HEK293T (cell line): ENCODE measurements around the gene PLA2G4A.

Experiments
- CTCF ChIA-PET: fragments of 350-600 bp; formaldehyde crosslinking; extraction: SDS; loops from one replicate; lab custom pipeline; 2021; ENCODE audit warnings: antibody characterized with exemption, inconsistent platforms; lab: Yijun Ruan, JAX
- POLR2A ChIA-PET: fragments of 350-600 bp; formaldehyde crosslinking; extraction: SDS; loops from one replicate; lab custom pipeline; 2020; ENCODE audit warnings: antibody characterized with exemption, inconsistent platforms; lab: Yijun Ruan, JAX
- DNase-seq: peaks from one replicate; pipeline ENCODE4 v3.0.0; 2012; ENCODE audit warnings: mixed read lengths; ENCODE audit errors: extremely low spot score
- ARNT ChIP-seq: fragments of 450-650 bp; IDR thresholded peaks from 2 replicates; pipeline ENCODE4 v1.6.1; 2017; ENCODE audit warnings: mild to moderate bottlenecking
- BHLHE40 ChIP-seq: fragments of 450-650 bp; IDR thresholded peaks from 2 replicates; pipeline ENCODE4 v1.6.1; 2016; ENCODE audit warnings: mild to moderate bottlenecking, moderate library complexity, borderline replicate concordance
- CTBP1 ChIP-seq: fragments of 450-650 bp; IDR thresholded peaks from 2 replicates; pipeline ENCODE4 v1.6.1; 2016; ENCODE audit warnings: borderline replicate concordance
- ELF4 ChIP-seq: fragments of 450-650 bp; IDR thresholded peaks from 2 replicates; pipeline ENCODE4 v1.6.1; 2017; ENCODE audit warnings: antibody characterized with exemption
- FOXA1 ChIP-seq: fragments of 450-650 bp; IDR thresholded peaks from 2 replicates; pipeline ENCODE4 v1.6.1; 2016; ENCODE audit warnings: mild to moderate bottlenecking
- FOXK2 ChIP-seq: fragments of 450-650 bp; IDR thresholded peaks from 2 replicates; pipeline ENCODE4 v1.6.1; 2016; ENCODE audit warnings: mild to moderate bottlenecking
- FOXM1 ChIP-seq: fragments of 450-650 bp; IDR thresholded peaks from 2 replicates; pipeline ENCODE4 v1.6.1; 2017; ENCODE audit warnings: mild to moderate bottlenecking, borderline replicate concordance
- HDGF ChIP-seq: fragments of 450-650 bp; IDR thresholded peaks from 2 replicates; pipeline ENCODE4 v1.6.1; 2017; ENCODE audit warnings: antibody characterized with exemption, borderline replicate concordance
- L3MBTL2 ChIP-seq: fragments of 450-650 bp; conservative IDR thresholded peaks from 2 replicates; pipeline ENCODE4 v1.6.1; 2016; ENCODE audit warnings: mild to moderate bottlenecking
- LEF1 ChIP-seq: fragments of 450-650 bp; IDR thresholded peaks from 2 replicates; pipeline ENCODE4 v1.6.1; 2017; ENCODE audit warnings: mild to moderate bottlenecking, borderline replicate concordance
- NFRKB ChIP-seq: fragments of 450-650 bp; IDR thresholded peaks from 2 replicates; pipeline ENCODE4 v1.6.1; 2016; ENCODE audit warnings: mild to moderate bottlenecking, moderate library complexity
- PKNOX1 ChIP-seq: fragments of 450-650 bp; IDR thresholded peaks from 2 replicates; pipeline ENCODE4 v1.6.1; 2016
- SP1 ChIP-seq: fragments of 450-650 bp; IDR thresholded peaks from 2 replicates; pipeline ENCODE4 v1.6.1; 2017
- SUZ12 ChIP-seq: fragments of 450-650 bp; IDR thresholded peaks from 2 replicates; pipeline ENCODE4 v1.6.1; 2016; ENCODE audit warnings: mild to moderate bottlenecking
- TARDBP ChIP-seq: fragments of 450-650 bp; IDR thresholded peaks from 2 replicates; pipeline ENCODE4 v1.6.1; 2016
- ZNF384 ChIP-seq: fragments of 450-650 bp; IDR thresholded peaks from 2 replicates; pipeline ENCODE4 v1.6.1; 2016

PLA2G4A gene

GRCh38 chr1:186859995-186860394 lies 31.2 kb downstream of the PLA2G4A start:
- ChIA-PET POLR2A (no interaction called here), CTCF (no interaction called here)
- TF ChIP-seq LEF1 (no peak), ARNT (no peak), HDGF (no peak), FOXA1 (no peak), ZNF384 (no peak), PKNOX1 (no peak), TARDBP (no peak), SUZ12 (no peak), ELF4 (no peak)
- no peak for DNase-seq

DNA sequence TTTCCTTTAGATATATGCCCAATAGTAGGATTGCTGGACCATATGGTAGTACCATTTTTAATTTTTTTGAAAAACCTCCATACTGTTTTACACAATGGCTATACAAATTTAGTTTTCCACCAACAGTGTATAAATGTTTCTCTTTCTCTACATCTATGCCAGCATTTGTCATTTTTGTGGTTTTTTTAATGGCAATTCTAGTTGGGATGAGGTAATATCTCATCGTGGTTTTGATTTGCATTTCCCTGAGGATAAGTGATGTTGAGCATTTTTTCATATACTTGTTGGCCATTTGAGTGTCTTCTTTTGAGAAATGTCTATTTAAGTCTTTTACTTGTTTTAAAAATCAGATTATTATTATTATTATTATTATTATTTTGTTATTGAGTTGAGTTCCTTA lies 35.5 kb downstream of the PLA2G4A start:
- CTCF ChIA-PET, result no interaction called here
- DNase-seq, result no peak
- POLR2A ChIA-PET, result no interaction called here
- no peak for TF ChIP-seq SP1
- no peak for TF ChIP-seq SUZ12

DNA sequence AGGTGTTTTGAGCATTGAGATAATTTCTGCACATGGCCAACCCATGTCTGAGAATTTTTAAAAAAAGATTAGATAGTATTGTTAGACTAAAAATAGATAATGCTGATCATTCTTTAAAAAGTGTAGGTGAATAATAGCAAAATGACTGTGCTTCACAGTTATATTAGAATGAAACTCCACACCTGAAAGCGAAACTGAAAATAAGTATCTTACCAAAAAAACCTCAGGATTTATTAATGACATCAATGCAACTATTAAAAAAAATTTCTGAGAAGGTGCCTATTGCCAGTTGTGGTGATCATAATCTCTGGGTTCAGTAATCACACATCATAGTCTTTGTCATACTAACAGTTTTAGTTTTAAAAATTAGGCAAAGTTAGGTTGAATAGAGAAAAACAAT lies 36.5 kb downstream of the PLA2G4A start:
- POLR2A ChIA-PET, result no interaction called here
- TF ChIP-seq BHLHE40 (no peak), CTBP1 (no peak), ZNF384 (no peak), HDGF (no peak), LEF1 (no peak), FOXA1 (no peak), FOXM1 (no peak), NFRKB (no peak)
- no peak for DNase-seq
- CTCF ChIA-PET, result no interaction called here

DNA sequence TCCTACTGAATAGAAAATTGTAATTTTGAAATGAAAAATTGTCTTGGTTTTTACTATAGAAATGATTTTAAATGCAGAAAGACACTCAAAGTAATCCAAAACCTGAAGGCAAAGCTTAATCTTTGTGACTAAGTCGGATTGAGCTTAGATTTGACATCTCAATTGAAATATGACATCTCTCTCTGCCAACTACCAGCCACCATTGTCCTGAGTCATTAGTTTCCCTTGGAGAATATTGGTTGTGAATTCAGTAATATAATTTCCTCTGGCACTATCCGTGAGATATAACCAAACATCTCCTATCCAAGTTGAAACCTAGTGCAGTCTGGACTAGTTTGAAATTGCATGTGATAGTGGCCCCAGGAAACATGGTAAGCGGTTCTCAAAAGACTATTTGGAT lies 37.1 kb downstream of the PLA2G4A start:
- DNase-seq, result no peak
- ChIA-PET CTCF (no interaction called here), POLR2A (no interaction called here)
- TF ChIP-seq BHLHE40 (no peak), CTBP1 (no peak), PKNOX1 (no peak), FOXK2 (no peak), SUZ12 (no peak), ELF4 (no peak), NFRKB (no peak), HDGF (no peak), SP1 (no peak), L3MBTL2 (no peak), ZNF384 (no peak)

DNA sequence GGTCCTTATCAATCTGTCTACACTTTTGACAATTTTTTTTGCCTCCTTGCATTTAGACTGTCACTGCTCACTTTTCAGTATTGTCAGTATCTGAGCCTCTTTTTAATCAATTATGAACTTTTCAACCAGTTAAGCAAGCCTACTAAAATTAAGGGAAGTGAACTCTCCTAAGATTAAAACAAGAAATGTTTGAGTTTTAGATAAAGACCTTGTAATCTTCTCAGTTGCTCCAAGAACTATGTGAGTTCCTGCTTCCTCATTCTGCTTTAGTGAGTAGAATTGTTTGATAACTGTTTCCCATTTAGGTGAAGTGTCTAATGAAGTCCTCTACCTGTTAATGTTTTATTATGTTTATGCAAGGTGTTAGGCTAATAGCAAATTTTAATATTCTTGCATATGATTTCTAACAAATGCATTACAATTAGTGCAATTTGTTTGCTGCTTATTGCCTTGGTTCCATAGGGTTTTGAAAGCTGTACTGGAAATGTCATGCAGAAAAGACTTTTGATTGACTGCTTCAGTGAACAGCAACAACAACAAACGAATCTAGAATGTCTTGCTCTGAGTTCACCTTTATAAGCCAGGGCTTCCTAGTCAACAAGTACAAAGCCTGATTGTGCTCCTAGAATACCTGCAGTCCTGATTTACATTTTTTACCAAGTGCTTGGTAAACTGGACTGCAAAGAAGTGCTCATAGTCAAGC lies 40.9 kb downstream of the PLA2G4A start:
- ChIA-PET CTCF (no interaction called here), POLR2A (no interaction called here)
- TF ChIP-seq HDGF, result no peak
- TF ChIP-seq ELF4, result no peak
- TF ChIP-seq TARDBP, result no peak
- no peak for TF ChIP-seq CTBP1
- TF ChIP-seq FOXK2, result no peak
- TF ChIP-seq L3MBTL2, result no peak
- no peak for TF ChIP-seq SP1
- no peak for DNase-seq

DNA sequence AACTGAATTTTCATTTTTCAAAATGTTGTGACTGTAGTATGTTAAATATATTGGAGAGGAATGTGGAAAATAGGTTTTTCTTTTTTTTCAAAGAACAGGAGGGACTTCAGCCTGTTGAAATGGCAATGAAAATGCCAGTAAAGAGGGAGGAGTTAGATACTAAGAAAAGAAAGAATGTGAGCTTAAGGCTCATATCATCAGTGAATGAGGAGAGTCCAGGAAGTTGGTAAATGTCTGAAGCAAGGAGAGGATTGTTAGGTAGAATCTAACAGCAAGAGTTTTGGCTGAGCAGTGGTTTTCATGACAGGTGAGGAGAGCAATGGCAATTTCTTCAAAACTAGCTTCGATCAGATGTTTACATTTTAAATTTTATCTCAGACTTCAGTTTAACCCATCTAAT lies 43.0 kb downstream of the PLA2G4A start:
- POLR2A ChIA-PET, result no interaction called here
- CTCF ChIA-PET, result no interaction called here
- no peak for DNase-seq
- TF ChIP-seq FOXM1, result no peak
- TF ChIP-seq CTBP1, result no peak
- no peak for TF ChIP-seq ELF4
- TF ChIP-seq BHLHE40, result no peak
- TF ChIP-seq ARNT, result no peak
- no peak for TF ChIP-seq HDGF
- no peak for TF ChIP-seq L3MBTL2
- TF ChIP-seq SP1, result no peak
- no peak for TF ChIP-seq SUZ12

GRCh38 chr1:186872291-186872690 lies 43.5 kb downstream of the PLA2G4A start:
- CTCF ChIA-PET, result no interaction called here
- POLR2A ChIA-PET, result no interaction called here
- no peak for DNase-seq
- TF ChIP-seq FOXA1 (no peak), FOXK2 (no peak), FOXM1 (no peak), L3MBTL2 (no peak), LEF1 (no peak), ZNF384 (no peak), BHLHE40 (no peak), ARNT (no peak), TARDBP (no peak), SP1 (no peak), PKNOX1 (no peak), CTBP1 (no peak), NFRKB (no peak), HDGF (no peak), SUZ12 (no peak), ELF4 (no peak)
